Activated naive CD8-positive, alpha-beta T cell (primary cell): ENCODE measurements around the gene TBXAS1.
"Not testable (repeated sequence)": the region's sequence is repeated elsewhere in the genome, so short reads cannot be mapped to it uniquely, and the experiment has no call there.

Experiments used
- H3K27ac Mint-ChIP-seq: one replicate; pipeline ENCODE4 v1.8.0; 2021; ENCODE audit warnings: mixed read lengths
- H3K27me3 Mint-ChIP-seq: one replicate; pipeline ENCODE4 v1.8.0; 2021; ENCODE audit warnings: mixed read lengths
- H3K36me3 Mint-ChIP-seq: one replicate; pipeline ENCODE4 v1.8.0; 2021; ENCODE audit warnings: mixed read lengths
- H3K4me1 Mint-ChIP-seq: one replicate; pipeline ENCODE4 v1.8.0; 2021; ENCODE audit warnings: low read depth, mixed read lengths
- H3K4me3 Mint-ChIP-seq: one replicate; pipeline ENCODE4 v1.8.0; 2021; ENCODE audit warnings: mild to moderate bottlenecking, mixed read lengths
- H3K9me3 Mint-ChIP-seq: one replicate; pipeline ENCODE4 v1.8.0; 2021; ENCODE audit warnings: low read depth, mixed read lengths

TBXAS1 gene

GRCh38 chr7:139900326-139900725 is 71.3 kb downstream of the TBXAS1 start:
- H3K27ac Mint-ChIP-seq: no peak overlapping the region
- H3K4me3 Mint-ChIP-seq: no peak overlapping the region
- H3K4me1 Mint-ChIP-seq: no peaks in the 10 kb centered on the region
- no peaks in the 10 kb centered on the region for H3K36me3 Mint-ChIP-seq
- H3K27me3 Mint-ChIP-seq: no peaks in the 10 kb centered on the region
- H3K9me3 Mint-ChIP-seq: peaks cover 17% of the 10 kb centered on the region

- no peaks in the 10 kb centered on the region for H3K4me1 Mint-ChIP-seq
- H3K27ac Mint-ChIP-seq: no peak overlapping the region
- peaks cover 17% of the 10 kb centered on the region for H3K9me3 Mint-ChIP-seq
- H3K27me3 Mint-ChIP-seq: no peaks in the 10 kb centered on the region
- no peaks in the 10 kb centered on the region for H3K36me3 Mint-ChIP-seq
- no peak overlapping the region for H3K4me3 Mint-ChIP-seq
Observed at GRCh38 chr7:139901056-139901795, 72.2 kb downstream of the TBXAS1 start.

- Mint-ChIP-seq H3K4me1 (no peaks in the 10 kb centered on the region), H3K4me3 (no peak overlapping the region), H3K9me3 (peaks cover 20% of the 10 kb centered on the region), H3K36me3 (no peaks in the 10 kb centered on the region), H3K27me3 (no peaks in the 10 kb centered on the region), H3K27ac (no peak overlapping the region)
Observed at GRCh38 chr7:139901901-139902300, 72.8 kb downstream of the TBXAS1 start.

GRCh38 chr7:139902436-139903102 is 73.5 kb downstream of the TBXAS1 start:
- Mint-ChIP-seq H3K27ac (no peak overlapping the region), H3K4me1 (no peaks in the 10 kb centered on the region), H3K36me3 (no peaks in the 10 kb centered on the region), H3K9me3 (peaks cover 21% of the 10 kb centered on the region), H3K4me3 (no peak overlapping the region), H3K27me3 (no peaks in the 10 kb centered on the region)

DNA sequence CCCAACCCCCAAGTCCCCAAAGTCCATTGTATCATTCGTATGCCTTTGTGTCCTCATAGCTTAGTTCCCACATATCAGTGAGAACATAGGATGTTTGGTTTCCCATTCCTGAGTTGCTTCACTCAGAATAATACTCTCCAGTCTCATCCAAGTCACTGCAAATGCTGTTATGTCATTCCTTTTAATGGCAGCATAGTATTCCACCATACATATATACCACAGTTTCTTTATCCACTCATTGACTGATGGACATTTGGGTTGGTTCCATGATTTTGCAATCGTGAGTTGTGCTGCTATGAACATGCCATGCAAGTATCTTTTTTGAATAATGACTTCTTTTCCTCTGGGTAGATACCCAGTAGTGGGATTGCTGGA is 74.0 kb downstream of the TBXAS1 start:
- H3K36me3 Mint-ChIP-seq, H3K27ac Mint-ChIP-seq, H3K4me1 Mint-ChIP-seq, H3K4me3 Mint-ChIP-seq, H3K27me3 Mint-ChIP-seq: not testable (repeated sequence)
- peaks cover 21% of the 10 kb centered on the region for H3K9me3 Mint-ChIP-seq

DNA sequence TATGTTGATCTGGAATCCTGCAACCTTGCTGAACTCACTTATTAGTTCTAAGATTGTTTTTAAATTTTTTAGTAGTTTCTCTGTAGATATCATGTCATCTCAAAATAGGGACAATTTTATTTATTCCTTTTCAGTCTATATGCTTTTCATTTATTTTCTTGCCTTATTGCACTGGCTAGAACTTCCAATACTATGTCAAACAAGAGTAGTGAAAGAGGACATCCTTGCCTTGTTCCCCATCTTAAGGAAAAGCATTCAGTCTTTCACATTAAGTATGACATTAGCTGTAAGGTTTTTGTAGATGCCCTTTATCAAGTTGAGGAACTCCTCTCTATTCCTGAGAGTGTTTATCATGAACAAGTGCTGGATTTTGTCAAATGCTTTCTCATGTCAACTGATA is 77.8 kb downstream of the TBXAS1 start:
- H3K4me1 Mint-ChIP-seq: peaks cover 4% of the 10 kb centered on the region
- H3K4me3 Mint-ChIP-seq: no peak overlapping the region
- peaks cover 21% of the 10 kb centered on the region for H3K9me3 Mint-ChIP-seq
- H3K36me3 Mint-ChIP-seq: no peaks in the 10 kb centered on the region
- H3K27me3 Mint-ChIP-seq: no peaks in the 10 kb centered on the region
- no peak overlapping the region for H3K27ac Mint-ChIP-seq

GRCh38 chr7:139908792-139909191 is 79.7 kb downstream of the TBXAS1 start:
- no peak overlapping the region for H3K27ac Mint-ChIP-seq
- H3K9me3 Mint-ChIP-seq: peaks cover 13% of the 10 kb centered on the region
- H3K27me3 Mint-ChIP-seq: no peaks in the 10 kb centered on the region
- H3K4me1 Mint-ChIP-seq: peaks cover 4% of the 10 kb centered on the region
- no peaks in the 10 kb centered on the region for H3K36me3 Mint-ChIP-seq
- no peak overlapping the region for H3K4me3 Mint-ChIP-seq

- Mint-ChIP-seq H3K27ac (no peak overlapping the region), H3K4me3 (no peak overlapping the region), H3K9me3 (peaks cover 5% of the 10 kb centered on the region), H3K36me3 (no peaks in the 10 kb centered on the region), H3K27me3 (no peaks in the 10 kb centered on the region), H3K4me1 (peaks cover 4% of the 10 kb centered on the region)
Observed at GRCh38 chr7:139909379-139910050, 80.5 kb downstream of the TBXAS1 start.

DNA sequence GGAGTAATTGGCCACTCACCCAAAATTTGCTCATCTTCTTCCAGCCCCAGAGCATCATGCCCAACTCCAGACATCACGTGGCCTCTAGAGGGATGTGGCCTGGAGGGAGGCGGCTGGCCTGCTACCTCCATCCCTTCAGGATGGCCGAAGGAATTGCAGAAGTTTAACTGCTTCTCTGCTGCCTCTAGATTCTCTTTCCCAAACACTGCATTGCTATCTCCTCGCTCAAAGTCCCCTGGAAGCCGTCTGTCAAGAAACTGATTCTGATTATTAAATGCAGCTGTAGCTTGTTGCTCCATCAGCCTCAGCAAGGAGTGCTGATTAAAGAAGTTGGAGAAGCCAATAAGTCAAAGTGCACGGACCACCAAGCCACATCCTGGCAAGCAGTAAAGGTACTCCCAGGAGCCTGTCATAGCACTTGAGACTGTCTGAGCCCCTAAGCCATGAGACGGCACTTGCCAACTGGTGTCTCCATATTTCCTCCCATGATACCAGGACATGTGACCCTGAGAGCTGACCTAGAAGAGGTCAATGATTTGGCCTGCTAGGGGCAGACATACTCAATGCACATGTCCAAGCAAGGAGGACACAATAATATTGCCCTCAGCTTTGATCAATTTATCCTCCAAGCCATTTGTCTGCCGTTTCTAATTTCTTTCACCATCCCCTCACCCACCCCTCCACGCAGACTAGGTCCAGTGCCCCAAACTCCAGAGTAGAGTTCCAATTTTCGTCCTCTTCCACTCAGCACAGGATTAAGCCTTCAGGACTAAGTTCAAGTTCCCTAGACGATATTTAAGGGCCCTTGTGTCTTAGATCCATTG is 84.2 kb downstream of the TBXAS1 start:
- Mint-ChIP-seq H3K27me3 (no peaks in the 10 kb centered on the region), H3K36me3 (no peaks in the 10 kb centered on the region), H3K4me1 (peaks cover 19% of the 10 kb centered on the region), H3K4me3 (no peak overlapping the region), H3K27ac (no peak overlapping the region), H3K9me3 (no peaks in the 10 kb centered on the region)

- Mint-ChIP-seq H3K27ac (no peak overlapping the region), H3K4me3 (no peak overlapping the region), H3K36me3 (no peaks in the 10 kb centered on the region), H3K27me3 (no peaks in the 10 kb centered on the region), H3K4me1 (peaks cover 19% of the 10 kb centered on the region), H3K9me3 (no peaks in the 10 kb centered on the region)
Observed at GRCh38 chr7:139913845-139914135, 84.7 kb downstream of the TBXAS1 start.

DNA sequence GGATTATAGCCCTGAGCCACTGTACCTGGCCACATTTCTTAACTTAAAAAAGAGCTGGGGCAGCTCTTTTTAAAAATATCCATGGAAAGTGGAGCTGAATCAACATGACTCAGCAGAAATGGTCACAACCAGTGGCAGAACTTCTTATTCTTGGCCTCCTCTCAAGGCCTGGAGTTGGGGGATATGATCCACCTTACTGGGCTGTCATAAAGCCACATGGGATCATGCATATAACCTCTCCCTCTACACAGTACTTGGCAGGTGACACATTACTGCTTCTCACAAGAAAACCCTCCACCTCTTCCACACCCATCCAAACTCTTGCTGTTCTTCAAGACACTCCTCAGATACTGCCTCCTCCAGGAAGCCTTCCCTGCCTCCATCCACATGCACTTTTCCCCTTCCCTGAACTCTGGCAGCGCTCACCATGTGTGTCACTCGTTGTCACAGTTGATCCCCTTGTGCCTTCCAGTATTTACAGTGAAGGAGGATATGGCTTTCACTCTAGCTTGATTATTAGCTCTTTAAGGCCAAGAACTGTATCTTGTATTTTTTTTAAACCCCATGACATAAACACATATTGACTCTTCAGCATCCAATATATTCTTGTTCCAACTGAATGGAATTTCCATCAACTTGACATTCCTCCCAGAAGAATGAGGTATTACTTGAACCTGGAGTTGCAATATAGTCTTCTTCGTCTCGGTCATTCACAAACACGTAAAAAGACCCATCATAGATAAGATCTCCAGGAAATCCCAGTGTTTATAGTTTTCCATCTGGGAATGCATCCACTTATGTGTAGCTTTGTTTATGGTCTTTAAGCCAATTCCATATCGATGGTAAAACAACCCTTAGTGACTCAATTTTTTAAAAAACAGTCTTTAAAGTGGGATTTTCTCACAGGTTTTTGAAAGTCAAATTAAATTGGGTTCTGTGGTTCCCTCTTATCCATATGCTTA is 85.5 kb downstream of the TBXAS1 start:
- H3K4me1 Mint-ChIP-seq: peaks cover 19% of the 10 kb centered on the region
- H3K27me3 Mint-ChIP-seq: no peaks in the 10 kb centered on the region
- H3K4me3 Mint-ChIP-seq: no peak overlapping the region
- no peak overlapping the region for H3K27ac Mint-ChIP-seq
- no peaks in the 10 kb centered on the region for H3K9me3 Mint-ChIP-seq
- no peaks in the 10 kb centered on the region for H3K36me3 Mint-ChIP-seq

DNA sequence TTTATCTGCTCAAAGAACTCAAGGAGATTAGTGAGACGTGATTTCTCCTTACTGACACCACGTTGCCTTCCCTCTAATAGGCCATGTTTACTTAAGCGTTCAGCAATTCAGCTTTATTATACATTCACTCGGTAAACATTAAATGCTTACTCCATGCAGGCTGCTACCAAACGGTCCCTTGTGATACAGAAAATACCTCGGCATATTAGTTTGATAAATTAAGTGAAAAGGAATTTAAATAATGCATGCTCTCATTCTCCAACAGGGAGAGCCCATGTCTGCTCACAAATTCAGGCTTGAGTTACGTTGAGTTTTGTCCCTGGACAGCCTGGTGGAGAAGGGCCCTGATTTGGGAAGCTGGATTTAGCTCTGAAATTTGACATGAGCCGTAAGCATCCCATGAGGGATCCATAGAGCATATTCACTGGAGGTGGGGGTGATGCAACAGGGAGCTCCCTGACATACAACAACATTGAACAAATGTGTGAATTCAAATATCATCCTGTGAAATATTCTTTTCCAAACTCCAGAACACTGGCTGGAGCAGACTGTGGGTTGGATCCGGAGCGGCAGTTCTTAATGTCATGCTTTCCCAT is 86.3 kb downstream of the TBXAS1 start:
- H3K36me3 Mint-ChIP-seq: no peaks in the 10 kb centered on the region
- H3K9me3 Mint-ChIP-seq: no peaks in the 10 kb centered on the region
- peaks cover 19% of the 10 kb centered on the region for H3K4me1 Mint-ChIP-seq
- H3K27ac Mint-ChIP-seq: no peak overlapping the region
- H3K27me3 Mint-ChIP-seq: no peaks in the 10 kb centered on the region
- H3K4me3 Mint-ChIP-seq: no peak overlapping the region

GRCh38 chr7:139915864-139916716 is 87.0 kb downstream of the TBXAS1 start:
- Mint-ChIP-seq H3K4me1 (peaks cover 19% of the 10 kb centered on the region), H3K27me3 (no peaks in the 10 kb centered on the region), H3K27ac (peak overlapping the region; percentile 71), H3K9me3 (no peaks in the 10 kb centered on the region), H3K36me3 (no peaks in the 10 kb centered on the region), H3K4me3 (peak overlapping the region; percentile 5)
